Epithelial cell of proximal tubule (primary cell): ENCODE measurements around the gene RBM33. TPM values are rescaled to one million over a fixed set of nuclear protein-coding genes. Genes with fewer than 3 reads are reported as not detected.

Source experiments
- DNase-seq: peaks from one replicate; pipeline ENCODE4 v3.0.0-alpha.2; 2011; ENCODE audit warnings: low read depth
- H3K4me3 ChIP-seq: 2 replicates; pipeline ENCODE4 v1.5.1; 2011; ENCODE audit warnings: low read depth, mild to moderate bottlenecking, low read length
- total RNA-seq: library from RNA; depleted of rRNA; stranded (reverse); fragments of >200 nt; gene quantifications from 2 replicates; pipeline ENCODE4 v1.2.3, GENCODE V29; 2015
- TF ChIP-seq, protein P1 (sequence below): conservative IDR thresholded peaks from 2 replicates; pipeline ENCODE4 v1.5.1; 2012; ENCODE audit warnings: low read depth, mild to moderate bottlenecking, low read length

The RBM33 gene
- total RNA-seq, 1 donor from 2014 or later = 18.0 TPM

- no peak overlapping the region for H3K4me3 ChIP-seq
- TF ChIP-seq, protein P1, sequence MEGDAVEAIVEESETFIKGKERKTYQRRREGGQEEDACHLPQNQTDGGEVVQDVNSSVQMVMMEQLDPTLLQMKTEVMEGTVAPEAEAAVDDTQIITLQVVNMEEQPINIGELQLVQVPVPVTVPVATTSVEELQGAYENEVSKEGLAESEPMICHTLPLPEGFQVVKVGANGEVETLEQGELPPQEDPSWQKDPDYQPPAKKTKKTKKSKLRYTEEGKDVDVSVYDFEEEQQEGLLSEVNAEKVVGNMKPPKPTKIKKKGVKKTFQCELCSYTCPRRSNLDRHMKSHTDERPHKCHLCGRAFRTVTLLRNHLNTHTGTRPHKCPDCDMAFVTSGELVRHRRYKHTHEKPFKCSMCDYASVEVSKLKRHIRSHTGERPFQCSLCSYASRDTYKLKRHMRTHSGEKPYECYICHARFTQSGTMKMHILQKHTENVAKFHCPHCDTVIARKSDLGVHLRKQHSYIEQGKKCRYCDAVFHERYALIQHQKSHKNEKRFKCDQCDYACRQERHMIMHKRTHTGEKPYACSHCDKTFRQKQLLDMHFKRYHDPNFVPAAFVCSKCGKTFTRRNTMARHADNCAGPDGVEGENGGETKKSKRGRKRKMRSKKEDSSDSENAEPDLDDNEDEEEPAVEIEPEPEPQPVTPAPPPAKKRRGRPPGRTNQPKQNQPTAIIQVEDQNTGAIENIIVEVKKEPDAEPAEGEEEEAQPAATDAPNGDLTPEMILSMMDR = no peak
- no peak for DNase-seq
Measured at GRCh38 chr7:155802291-155802690, 157.8 kb downstream of the RBM33 start.

DNA sequence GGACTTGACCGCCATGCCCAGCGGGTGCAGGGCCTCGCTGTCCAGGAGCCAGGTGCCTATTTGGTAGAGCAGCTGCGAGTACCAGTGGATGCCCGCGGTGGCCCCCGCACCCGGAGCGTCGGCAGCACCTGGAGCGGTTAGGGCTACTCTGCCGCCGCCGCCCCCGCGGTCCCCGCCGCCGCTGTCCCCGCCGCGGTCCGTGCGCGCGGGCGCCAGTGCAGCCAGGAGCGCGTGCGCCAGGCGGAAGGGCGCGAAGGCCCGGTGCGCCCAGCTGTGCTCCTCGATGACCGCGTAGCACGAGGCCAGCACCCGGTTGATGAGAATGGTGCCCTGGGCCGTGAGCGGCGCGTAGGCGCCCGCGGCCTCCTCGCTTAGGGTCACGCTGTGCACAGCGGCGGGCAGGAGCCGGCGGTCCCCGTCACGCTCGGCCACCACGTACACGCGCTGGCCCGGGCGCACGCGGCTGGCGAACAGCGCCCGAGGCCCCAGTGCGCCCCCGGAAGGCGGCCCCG lies 158.5 kb downstream of the RBM33 start:
- H3K4me3 ChIP-seq = no peak overlapping the region

DNA sequence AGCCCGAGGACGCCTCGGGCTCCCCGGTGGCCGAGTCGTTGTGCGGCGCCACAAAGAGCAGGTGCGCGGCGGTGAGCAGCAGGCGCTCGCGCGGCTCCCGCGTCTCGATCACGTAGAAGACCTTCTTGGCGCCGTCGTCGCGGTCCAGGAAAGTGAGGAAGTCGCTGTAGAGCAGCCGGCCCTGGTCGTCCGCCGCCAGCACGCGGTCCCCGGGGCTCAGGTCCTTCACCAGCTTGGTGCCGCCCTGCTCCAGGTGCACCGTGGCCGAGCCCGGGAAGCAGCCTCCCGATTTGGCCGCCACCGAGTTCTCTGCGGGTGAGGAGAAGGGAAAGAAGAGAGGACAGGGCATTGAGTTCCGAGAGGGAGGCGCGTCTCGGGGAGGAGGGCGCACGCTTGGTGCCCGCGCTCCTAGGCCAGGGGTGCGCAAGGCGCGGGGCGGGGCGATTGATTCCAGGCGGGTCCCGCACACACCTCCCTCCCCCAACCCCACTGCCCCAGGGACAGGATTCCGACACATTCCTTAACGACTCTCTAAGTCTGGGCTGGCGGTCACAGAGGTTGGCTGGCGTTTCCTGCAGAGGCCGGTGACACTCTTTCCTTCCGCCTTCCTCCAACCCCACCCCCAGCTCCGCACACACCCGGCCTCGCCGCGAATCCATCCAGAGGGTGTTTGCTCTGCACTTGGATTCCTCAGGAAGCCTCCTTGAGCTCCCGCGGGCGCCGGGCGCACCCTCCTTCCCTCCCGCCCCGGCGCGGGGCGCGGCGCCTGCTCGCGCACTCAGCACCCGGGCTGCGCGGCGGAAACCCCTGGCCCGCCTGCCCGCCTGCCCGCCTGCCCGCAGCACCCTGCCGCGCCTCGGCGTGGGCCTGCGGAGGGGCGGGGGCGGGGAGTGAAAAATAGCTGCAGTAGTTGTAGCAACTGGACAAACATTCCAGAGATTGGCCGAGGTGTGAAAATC lies 159.2 kb downstream of the RBM33 start:
- no peak for DNase-seq
- peak overlapping the region; percentile 33 for H3K4me3 ChIP-seq
- TF ChIP-seq, protein P1 = no peak

More for the DNA sequence above, 158.5 kb downstream of the RBM33 start:
- no peak for DNase-seq
- TF ChIP-seq, protein P1 = no peak

- H3K4me3 ChIP-seq = no peak overlapping the region
- no peak for DNase-seq
- TF ChIP-seq, protein P1 = no peak
Measured at GRCh38 chr7:155804431-155804831, 160.0 kb downstream of the RBM33 start.

GRCh38 chr7:155804897-155805825 lies 160.7 kb downstream of the RBM33 start:
- peak overlapping the region; percentile 23 for H3K4me3 ChIP-seq
- no peak for DNase-seq
- TF ChIP-seq, protein P1 = peak; percentile 19

DNA sequence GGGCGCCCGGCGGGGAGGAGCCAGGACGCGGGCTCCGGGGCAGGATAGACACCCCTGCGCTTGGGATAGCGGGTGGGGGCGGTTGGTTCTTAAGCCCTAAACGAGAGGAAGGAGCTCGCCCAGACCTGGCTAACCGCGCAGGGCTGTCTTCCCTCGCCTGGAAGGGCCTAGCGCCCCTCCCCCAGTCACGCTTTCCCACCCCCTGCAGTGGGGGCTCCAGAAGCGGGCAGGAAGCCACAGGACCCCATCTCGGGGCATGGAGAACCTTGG lies 161.3 kb downstream of the RBM33 start:
- TF ChIP-seq, protein P1 = no peak
- DNase-seq = no peak
- no peak overlapping the region for H3K4me3 ChIP-seq
